GM23338 (cell line): Measurements from ENCODE around the gene TMEM151B. TPM values are rescaled to one million over a fixed set of nuclear protein-coding genes. Genes with fewer than 3 reads are reported as not detected.

Experiments
- ATAC-seq: fragments of 200-7000 bp; cut with Tn5 transposase; 3 replicates; pipeline ENCODE4 v1.9.1; 2020
- DNase-seq: peaks from one replicate; pipeline ENCODE4 v3.0.0-alpha.2; 2015; ENCODE audit warnings: low spot score
- H2AFZ ChIP-seq: fragments of 200-600 bp; sonication (generic); 2 replicates; pipeline ENCODE4 v1.8.0; 2016; ENCODE audit warnings: antibody characterized with exemption, mild to moderate bottlenecking, moderate library complexity
- H3F3A ChIP-seq: fragments of 200-600 bp; sonication (generic); replicated peaks from 2 replicates; pipeline ENCODE4 v1.8.0; 2017; ENCODE audit warnings: antibody characterized with exemption, mixed run types, low read depth
- H3K27ac ChIP-seq: fragments of 200-600 bp; sonication (generic); 2 replicates; pipeline ENCODE4 v1.6.1; 2016; ENCODE audit warnings: low read depth
- H3K27me3 ChIP-seq: fragments of 200-600 bp; sonication (generic); 2 replicates; pipeline ENCODE4 v1.8.0; 2016; ENCODE audit warnings: mild to moderate bottlenecking, mixed run types, moderate library complexity; ENCODE audit not compliant: insufficient read depth
- H3K36me3 ChIP-seq: fragments of 200-600 bp; sonication (generic); 2 replicates; pipeline ENCODE4 v1.8.0; 2016; ENCODE audit warnings: mild to moderate bottlenecking; ENCODE audit not compliant: insufficient read depth
- H3K4me1 ChIP-seq: fragments of 200-600 bp; sonication (generic); 2 replicates; pipeline ENCODE4 v1.8.0; 2016; ENCODE audit warnings: mild to moderate bottlenecking, moderate library complexity; ENCODE audit not compliant: insufficient read depth
- H3K4me2 ChIP-seq: fragments of 200-600 bp; sonication (generic); 2 replicates; pipeline ENCODE4 v1.7.1; 2017; ENCODE audit warnings: mixed run types
- H3K4me3 ChIP-seq: fragments of 200-600 bp; sonication (generic); 2 replicates; pipeline ENCODE4 v1.6.1; 2016; ENCODE audit warnings: mixed run types
- H3K79me2 ChIP-seq: fragments of 200-600 bp; sonication (generic); replicated peaks from 2 replicates; pipeline ENCODE4 v1.8.0; 2017; ENCODE audit warnings: mild to moderate bottlenecking; ENCODE audit not compliant: insufficient read depth
- H3K9me2 ChIP-seq: fragments of 200-600 bp; sonication (generic); 2 replicates; pipeline ENCODE4 v1.8.0; 2017; ENCODE audit not compliant: insufficient read depth
- H4K20me1 ChIP-seq: fragments of 200-600 bp; sonication (generic); replicated peaks from 2 replicates; pipeline ENCODE4 v1.8.0; 2017; ENCODE audit warnings: mild to moderate bottlenecking; ENCODE audit not compliant: insufficient read depth
- H3K27ac Mint-ChIP-seq: 2 replicates; pipeline ENCODE4 v1.8.0; 2020; ENCODE audit warnings: inconsistent platforms, mild to moderate bottlenecking, moderate library complexity, mixed read lengths
- H3K27me3 Mint-ChIP-seq: 3 replicates; pipeline ENCODE4 v1.8.0; 2022; ENCODE audit warnings: low read depth, mild to moderate bottlenecking, moderate library complexity, mixed read lengths, inconsistent platforms; ENCODE audit not compliant: insufficient read depth, poor library complexity
- H3K36me3 Mint-ChIP-seq: 3 replicates; pipeline ENCODE4 v1.8.0; 2021; ENCODE audit warnings: low read depth, mild to moderate bottlenecking, inconsistent platforms, moderate library complexity, mixed read lengths
- H3K4me1 Mint-ChIP-seq: 3 replicates; pipeline ENCODE4 v1.8.0; 2020; ENCODE audit warnings: mild to moderate bottlenecking, inconsistent platforms, mixed read lengths
- H3K4me3 Mint-ChIP-seq: 3 replicates; pipeline ENCODE4 v1.8.0; 2021; ENCODE audit warnings: moderate library complexity, mild to moderate bottlenecking, inconsistent platforms, mixed read lengths
- H3K9me3 Mint-ChIP-seq: 3 replicates; pipeline ENCODE4 v1.8.0; 2020; ENCODE audit warnings: moderate library complexity, mild to moderate bottlenecking, inconsistent platforms, mixed read lengths
- EZH2 ChIP-seq: fragments of 200-600 bp; sonication (generic); IDR thresholded peaks from one replicate; pipeline ENCODE4 v1.8.0; 2017; ENCODE audit warnings: antibody characterized with exemption, mild to moderate bottlenecking, low read depth; ENCODE audit not compliant: unreplicated experiment
- REST ChIP-seq: IDR thresholded peaks from one replicate; pipeline ENCODE4 v1.6.1; 2018; ENCODE audit warnings: antibody characterized with exemption; ENCODE audit not compliant: unreplicated experiment
- ZNF331 ChIP-seq: fragments of 250-450 bp; sonication (Bioruptor Pico); IDR thresholded peaks from 2 replicates; pipeline ENCODE4 v1.5.0; 2020; ENCODE audit warnings: low read depth, mild to moderate bottlenecking, moderate library complexity
- polyA plus RNA-seq: library from polyadenylated mRNA; unstranded; fragments of >200 nt; fragmentation: Nextera tagmentation; extraction: Ambion mirVana; gene quantifications from 2 replicates; pipeline ENCODE4 v1.2.1, GENCODE V29; 2016
- total RNA-seq: library from RNA; depleted of rRNA; stranded (reverse); fragments of >200 nt; shearing (Covaris generic); gene quantifications from 2 replicates; pipeline ENCODE4 v1.2.3, GENCODE V29; 2014
- TF ChIP-seq, protein P1 (sequence below), 2 experiments: fragments of 200-600 bp in 1 of 2; sonication (generic) in 1 of 2; conservative IDR thresholded peaks; 2 replicates each; pipeline versions ENCODE4 v1.5.1 to v1.6.1; 2016 to 2017; ENCODE audit warnings: antibody characterized with exemption in 2 of 2, low read depth in 2 of 2, mild to moderate bottlenecking in 2 of 2, moderate library complexity in 1 of 2

The TMEM151B gene
- total and polyA plus RNA-seq, 2 experiments from 2014 or later: 0.91 to 14.6 TPM

DNA sequence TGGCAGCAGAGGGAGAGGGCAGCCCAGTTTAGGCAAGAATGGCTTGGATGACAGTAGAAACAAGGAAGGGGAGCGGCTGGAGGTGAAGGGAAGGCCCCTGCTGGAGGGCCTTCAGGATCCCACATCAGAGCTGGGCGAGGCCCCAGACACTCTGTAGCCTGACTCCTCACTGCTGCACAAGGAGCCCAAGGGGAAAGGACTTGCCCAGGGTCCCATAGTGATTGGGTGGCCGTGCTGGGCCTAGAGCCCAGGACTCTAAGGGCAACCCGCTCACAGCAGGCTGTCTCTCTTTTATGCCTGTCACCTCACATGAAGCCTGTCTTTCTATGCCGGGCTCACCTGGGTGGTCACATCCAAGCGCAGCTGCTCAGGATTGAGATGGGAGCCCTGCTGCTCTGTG, 33.6 kb downstream of the TMEM151B start:
- Histone ChIP-seq H3K4me3 (no peak overlapping the region), H3F3A (peaks cover 5% of the 10 kb centered on the region; the same call in 1 of the 2 replicates), H3K9me2 (no peaks in the 10 kb centered on the region), H3K4me2 (no peak overlapping the region), H2AFZ (no peak overlapping the region), H3K27ac (no peak overlapping the region), H4K20me1 (no peaks in the 10 kb centered on the region), H3K27me3 (0 out of 2 replicates have a peak, but pooled peaks cover 1% of the 10 kb centered on the region), H3K79me2 (no peaks in the 10 kb centered on the region), H3K4me1 (no peaks in the 10 kb centered on the region), H3K36me3 (peaks cover 11% of the 10 kb centered on the region; the same call in 1 of the 2 replicates)
- Mint-ChIP-seq H3K27me3 (peaks cover 10% of the 10 kb centered on the region), H3K36me3 (peaks cover 80% of the 10 kb centered on the region), H3K4me1 (peaks cover 2% of the 10 kb centered on the region; the same call in 1 of the 3 replicates), H3K27ac (no peak overlapping the region; the same call in 1 of the 2 replicates), H3K4me3 (no peak overlapping the region), H3K9me3 (no peaks in the 10 kb centered on the region)
- no peak for DNase-seq
- TF ChIP-seq, protein P1, sequence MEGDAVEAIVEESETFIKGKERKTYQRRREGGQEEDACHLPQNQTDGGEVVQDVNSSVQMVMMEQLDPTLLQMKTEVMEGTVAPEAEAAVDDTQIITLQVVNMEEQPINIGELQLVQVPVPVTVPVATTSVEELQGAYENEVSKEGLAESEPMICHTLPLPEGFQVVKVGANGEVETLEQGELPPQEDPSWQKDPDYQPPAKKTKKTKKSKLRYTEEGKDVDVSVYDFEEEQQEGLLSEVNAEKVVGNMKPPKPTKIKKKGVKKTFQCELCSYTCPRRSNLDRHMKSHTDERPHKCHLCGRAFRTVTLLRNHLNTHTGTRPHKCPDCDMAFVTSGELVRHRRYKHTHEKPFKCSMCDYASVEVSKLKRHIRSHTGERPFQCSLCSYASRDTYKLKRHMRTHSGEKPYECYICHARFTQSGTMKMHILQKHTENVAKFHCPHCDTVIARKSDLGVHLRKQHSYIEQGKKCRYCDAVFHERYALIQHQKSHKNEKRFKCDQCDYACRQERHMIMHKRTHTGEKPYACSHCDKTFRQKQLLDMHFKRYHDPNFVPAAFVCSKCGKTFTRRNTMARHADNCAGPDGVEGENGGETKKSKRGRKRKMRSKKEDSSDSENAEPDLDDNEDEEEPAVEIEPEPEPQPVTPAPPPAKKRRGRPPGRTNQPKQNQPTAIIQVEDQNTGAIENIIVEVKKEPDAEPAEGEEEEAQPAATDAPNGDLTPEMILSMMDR (conservative IDR thresholded peaks at IDR 0.05; ENCODE audit: low read depth in 2 of 2): no peak
- no peak for TF ChIP-seq ZNF331 (CRISPR knock-in tag)
- no peak for ATAC-seq

DNA sequence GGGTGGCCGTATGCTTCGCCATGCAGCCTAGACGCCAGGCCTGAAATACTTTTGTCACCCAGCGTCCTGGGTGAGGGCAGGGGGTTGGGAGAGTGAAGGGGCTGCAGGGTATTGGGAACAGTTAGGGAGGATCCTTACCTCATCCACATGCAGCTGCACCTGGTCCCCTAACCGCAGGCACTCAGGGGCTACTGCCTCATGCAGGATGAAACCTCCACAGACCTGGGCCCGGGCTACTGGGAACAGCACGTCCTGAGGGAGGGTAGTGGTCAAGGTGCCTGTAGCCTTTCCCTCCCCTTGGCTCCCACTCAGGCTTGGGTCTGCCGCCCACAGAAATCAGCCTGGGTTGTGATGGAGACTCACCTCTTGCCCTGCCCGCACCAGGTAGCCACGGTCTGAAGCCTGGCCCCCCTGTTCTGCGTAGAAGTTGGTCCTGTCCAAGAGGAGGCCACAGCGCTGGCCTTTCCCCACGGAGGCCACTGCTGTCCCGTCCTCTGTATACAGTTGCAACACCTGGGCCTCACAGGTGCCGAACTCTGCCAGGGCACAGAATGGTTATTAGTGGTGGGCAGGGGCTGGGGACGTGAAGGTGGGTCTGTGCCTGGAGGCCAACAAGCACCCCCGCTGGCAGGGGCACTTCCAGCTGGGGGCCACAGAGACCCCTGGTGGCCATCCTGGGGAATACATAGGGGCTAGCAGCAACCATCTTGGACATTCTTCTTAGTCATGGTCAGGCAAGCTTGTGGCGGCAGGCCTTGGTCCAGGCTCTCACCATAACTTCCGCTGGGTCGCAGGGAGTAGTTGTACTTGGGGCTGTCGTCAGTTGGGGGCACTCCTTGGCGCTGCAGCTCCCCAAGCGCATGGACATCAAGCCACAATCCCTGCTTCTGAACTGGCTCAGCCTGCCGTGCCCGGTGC, 34.3 kb downstream of the TMEM151B start:
- H3K9me3 Mint-ChIP-seq: no peaks in the 10 kb centered on the region
- peak; percentile 74 for DNase-seq
- peak; percentile 84 for ATAC-seq

More for the DNA sequence above, 34.3 kb downstream of the TMEM151B start:
- Mint-ChIP-seq H3K4me3 (no peak overlapping the region), H3K27ac (peak overlapping the region; percentile 94), H3K27me3 (peaks cover 10% of the 10 kb centered on the region), H3K4me1 (no peaks in the 10 kb centered on the region), H3K36me3 (peaks cover 80% of the 10 kb centered on the region)
- Histone ChIP-seq H3F3A (no peaks in the 10 kb centered on the region), H2AFZ (no peak overlapping the region), H3K4me1 (no peaks in the 10 kb centered on the region), H3K79me2 (no peaks in the 10 kb centered on the region), H4K20me1 (no peaks in the 10 kb centered on the region), H3K36me3 (peaks cover 11% of the 10 kb centered on the region; the same call in 1 of the 2 replicates), H3K9me2 (no peaks in the 10 kb centered on the region), H3K27me3 (no peaks in the 10 kb centered on the region), H3K4me3 (no peak overlapping the region), H3K27ac (peak overlapping the region; percentile 66; the same call in 1 of the 2 replicates), H3K4me2 (no peak overlapping the region)
- TF ChIP-seq EZH2 (no peak), REST (no peak)
- TF ChIP-seq, protein P1 (conservative IDR thresholded peaks at IDR 0.05; ENCODE audit: low read depth in 2 of 2): peak; percentile 83 to 88
